Activated naive CD8-positive, alpha-beta T cell treated with anti-CD3 and anti-CD28 coated beads, Interleukin-2, amount 10 ng/mL, durations not matched to agents 7 days and 5 days (primary cell): Measurements from ENCODE around the gene GALNT17. TPM values are rescaled to one million over a fixed set of nuclear protein-coding genes. Genes with fewer than 3 reads are reported as not detected.

Source experiments
- ATAC-seq: fragments of 150-1000 bp; cut with Tn5 transposase; one replicate; pipeline ENCODE4 v1.10.0; 2021; ENCODE audit warnings: low read depth, moderate library complexity
- POLR2A ChIA-PET: fragments of 350-600 bp; sonication (Branson Sonifier 250); formaldehyde crosslinking; loops from one replicate; lab custom pipeline; 2021; ENCODE audit warnings: antibody characterized with exemption; lab: Charles Lee
- DNase-seq: peaks from one replicate; pipeline ENCODE4 v3.0.0; 2021
- H3K27ac Mint-ChIP-seq: one replicate; pipeline ENCODE4 v1.8.0; 2022; ENCODE audit warnings: mild to moderate bottlenecking, mixed read lengths
- H3K27me3 Mint-ChIP-seq: one replicate; pipeline ENCODE4 v1.8.0; 2022; ENCODE audit warnings: mild to moderate bottlenecking, moderate library complexity, mixed read lengths
- H3K36me3 Mint-ChIP-seq: one replicate; pipeline ENCODE4 v1.8.0; 2021; ENCODE audit warnings: mild to moderate bottlenecking, mixed read lengths
- H3K4me1 Mint-ChIP-seq: one replicate; pipeline ENCODE4 v1.8.0; 2021; ENCODE audit warnings: mixed read lengths
- H3K4me3 Mint-ChIP-seq: one replicate; pipeline ENCODE4 v1.8.0; 2022; ENCODE audit warnings: mild to moderate bottlenecking, moderate library complexity, mixed read lengths
- H3K9me3 Mint-ChIP-seq: one replicate; pipeline ENCODE4 v1.8.0; 2021; ENCODE audit warnings: mixed read lengths
- total RNA-seq, 2 experiments: library from RNA; stranded (reverse); gene quantifications; one replicate each; pipeline ENCODE4 v1.2.3, GENCODE V29; 2021

GALNT17 gene
- total RNA-seq, 2 experiments from 2014 or later, result not detected

- Mint-ChIP-seq H3K27me3 (no peaks in the 10 kb centered on the region), H3K36me3 (no peaks in the 10 kb centered on the region), H3K4me3 (no peak overlapping the region), H3K4me1 (no peaks in the 10 kb centered on the region), H3K27ac (no peak overlapping the region), H3K9me3 (peaks cover 5% of the 10 kb centered on the region)
- DNase-seq, result no peak
- POLR2A ChIA-PET, result no interaction called here
- ATAC-seq, result no peak
Measured at GRCh38 chr7:71389976-71390375, 258.0 kb downstream of the GALNT17 start.

- no peak for DNase-seq
- POLR2A ChIA-PET, result no interaction called here
Measured at GRCh38 chr7:71393661-71394060, 261.7 kb downstream of the GALNT17 start.

DNA sequence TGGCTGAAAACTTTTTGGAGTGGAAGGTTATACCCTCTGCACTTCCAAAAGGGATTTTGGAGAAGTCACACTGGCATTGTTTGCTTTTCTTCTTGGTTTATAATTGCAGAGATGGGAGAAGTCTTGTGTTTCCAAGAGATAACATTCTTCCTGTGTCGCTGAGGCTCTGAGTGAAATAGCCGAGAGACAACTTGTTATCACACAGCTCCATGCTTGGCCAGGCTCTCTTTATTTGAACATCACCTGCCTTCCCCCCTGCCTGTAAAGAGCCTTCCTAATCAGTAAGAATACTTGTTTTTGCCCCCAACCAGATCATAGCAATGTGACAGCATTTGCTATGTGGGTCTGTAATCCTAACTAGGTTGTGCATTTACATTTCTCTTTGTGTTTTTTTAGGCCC lies 270.7 kb downstream of the GALNT17 start:
- DNase-seq, result no peak
- Mint-ChIP-seq H3K27ac (no peak overlapping the region), H3K4me3 (no peak overlapping the region), H3K27me3 (no peaks in the 10 kb centered on the region), H3K4me1 (no peaks in the 10 kb centered on the region), H3K36me3 (no peaks in the 10 kb centered on the region), H3K9me3 (peaks cover 19% of the 10 kb centered on the region)
- ATAC-seq, result no peak
- POLR2A ChIA-PET, result no interaction called here

More at GRCh38 chr7:71393661-71394060, 261.7 kb downstream of the GALNT17 start:
- H3K4me1 Mint-ChIP-seq, result no peaks in the 10 kb centered on the region
- no peaks in the 10 kb centered on the region for H3K36me3 Mint-ChIP-seq
- peaks cover 13% of the 10 kb centered on the region for H3K9me3 Mint-ChIP-seq
- no peak overlapping the region for H3K4me3 Mint-ChIP-seq
- H3K27me3 Mint-ChIP-seq, result no peaks in the 10 kb centered on the region
- ATAC-seq, result no peak
- no peak overlapping the region for H3K27ac Mint-ChIP-seq

- no peak overlapping the region for H3K27ac Mint-ChIP-seq
- H3K4me3 Mint-ChIP-seq, result no peak overlapping the region
- H3K27me3 Mint-ChIP-seq, result no peaks in the 10 kb centered on the region
- DNase-seq (no peak), ATAC-seq (no peak)
- no peaks in the 10 kb centered on the region for H3K36me3 Mint-ChIP-seq
- peaks cover 18% of the 10 kb centered on the region for H3K9me3 Mint-ChIP-seq
- POLR2A ChIA-PET, result no interaction called here
- H3K4me1 Mint-ChIP-seq, result no peaks in the 10 kb centered on the region
Measured at GRCh38 chr7:71403202-71403946, 271.4 kb downstream of the GALNT17 start.

DNA sequence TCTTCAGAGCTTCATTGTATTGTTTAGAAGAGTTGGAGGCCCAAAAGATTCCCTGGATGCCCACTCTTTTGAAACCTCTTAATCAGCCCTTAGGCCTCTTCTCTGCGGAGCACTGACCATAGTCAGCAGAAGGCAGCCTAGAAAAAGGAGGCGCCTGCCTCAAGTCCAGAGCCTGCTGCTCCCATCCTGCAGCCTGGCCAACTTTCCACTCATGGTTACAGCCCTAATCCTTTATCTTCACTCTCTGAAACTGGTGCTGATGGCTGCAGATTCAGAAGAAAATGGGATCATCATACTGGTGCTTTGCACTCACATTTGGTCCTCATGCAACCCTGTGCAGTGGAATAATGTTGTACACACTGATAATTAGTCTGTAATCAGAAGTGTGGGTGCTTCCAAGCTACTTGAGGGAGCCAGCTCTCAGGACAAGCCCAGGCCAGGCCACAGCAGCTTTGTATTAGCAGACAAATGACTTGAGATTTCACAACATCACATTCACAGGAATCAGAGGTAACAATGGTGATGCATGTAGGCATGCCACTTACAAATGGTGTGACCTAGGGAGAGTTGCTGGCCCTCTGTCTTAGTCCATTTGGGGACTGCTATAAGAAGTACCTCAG lies 272.9 kb downstream of the GALNT17 start:
- Mint-ChIP-seq H3K4me1 (no peaks in the 10 kb centered on the region), H3K27ac (no peak overlapping the region), H3K27me3 (no peaks in the 10 kb centered on the region), H3K4me3 (no peak overlapping the region), H3K36me3 (no peaks in the 10 kb centered on the region), H3K9me3 (peaks cover 20% of the 10 kb centered on the region)
- ATAC-seq (no peak), DNase-seq (no peak)
- POLR2A ChIA-PET, result no interaction called here

DNA sequence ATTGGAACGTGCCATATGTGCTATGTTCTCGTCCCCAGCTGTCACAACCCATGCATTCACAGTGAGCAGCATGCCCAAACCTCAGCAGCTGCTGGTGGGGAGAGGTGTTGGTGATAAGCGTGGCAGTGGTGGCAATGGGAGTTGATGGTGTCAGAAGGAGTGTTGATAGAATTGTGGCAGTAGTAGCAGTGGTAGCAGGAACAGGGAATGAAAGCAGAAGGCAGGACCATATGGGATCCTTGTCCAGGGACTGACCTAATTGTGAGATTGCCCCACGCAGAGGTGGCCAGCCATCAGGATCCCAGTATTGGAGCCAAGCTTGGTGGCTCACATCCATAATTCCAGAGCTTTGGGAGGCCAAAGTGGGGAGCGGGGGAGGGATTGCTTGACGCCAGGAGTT lies 276.3 kb downstream of the GALNT17 start:
- ATAC-seq (no peak), DNase-seq (no peak)
- Mint-ChIP-seq H3K4me1 (no peaks in the 10 kb centered on the region), H3K4me3 (no peak overlapping the region), H3K9me3 (peaks cover 24% of the 10 kb centered on the region), H3K27me3 (no peaks in the 10 kb centered on the region), H3K36me3 (no peaks in the 10 kb centered on the region), H3K27ac (no peak overlapping the region)
- POLR2A ChIA-PET, result no interaction called here

- Mint-ChIP-seq H3K4me1 (no peaks in the 10 kb centered on the region), H3K36me3 (no peaks in the 10 kb centered on the region), H3K9me3 (peaks cover 22% of the 10 kb centered on the region), H3K27ac (no peak overlapping the region), H3K27me3 (no peaks in the 10 kb centered on the region), H3K4me3 (no peak overlapping the region)
- POLR2A ChIA-PET, result no interaction called here
- DNase-seq (no peak), ATAC-seq (no peak)
Measured at GRCh38 chr7:71409550-71410157, 277.7 kb downstream of the GALNT17 start.

GRCh38 chr7:71411475-71411874 lies 279.5 kb downstream of the GALNT17 start:
- DNase-seq, result no peak
- ATAC-seq, result no peak
- H3K4me1 Mint-ChIP-seq, result no peaks in the 10 kb centered on the region
- POLR2A ChIA-PET, result no interaction called here
- H3K9me3 Mint-ChIP-seq, result peaks cover 22% of the 10 kb centered on the region
- no peaks in the 10 kb centered on the region for H3K36me3 Mint-ChIP-seq
- H3K27ac Mint-ChIP-seq, result no peak overlapping the region
- H3K4me3 Mint-ChIP-seq, result no peak overlapping the region
- H3K27me3 Mint-ChIP-seq, result no peaks in the 10 kb centered on the region

- Mint-ChIP-seq H3K4me3 (no peak overlapping the region), H3K36me3 (no peaks in the 10 kb centered on the region), H3K9me3 (peaks cover 24% of the 10 kb centered on the region), H3K27me3 (no peaks in the 10 kb centered on the region), H3K4me1 (no peaks in the 10 kb centered on the region), H3K27ac (no peak overlapping the region)
- DNase-seq, result no peak
- no peak for ATAC-seq
- POLR2A ChIA-PET, result no interaction called here
Measured at GRCh38 chr7:71414490-71414889, 282.5 kb downstream of the GALNT17 start.

DNA sequence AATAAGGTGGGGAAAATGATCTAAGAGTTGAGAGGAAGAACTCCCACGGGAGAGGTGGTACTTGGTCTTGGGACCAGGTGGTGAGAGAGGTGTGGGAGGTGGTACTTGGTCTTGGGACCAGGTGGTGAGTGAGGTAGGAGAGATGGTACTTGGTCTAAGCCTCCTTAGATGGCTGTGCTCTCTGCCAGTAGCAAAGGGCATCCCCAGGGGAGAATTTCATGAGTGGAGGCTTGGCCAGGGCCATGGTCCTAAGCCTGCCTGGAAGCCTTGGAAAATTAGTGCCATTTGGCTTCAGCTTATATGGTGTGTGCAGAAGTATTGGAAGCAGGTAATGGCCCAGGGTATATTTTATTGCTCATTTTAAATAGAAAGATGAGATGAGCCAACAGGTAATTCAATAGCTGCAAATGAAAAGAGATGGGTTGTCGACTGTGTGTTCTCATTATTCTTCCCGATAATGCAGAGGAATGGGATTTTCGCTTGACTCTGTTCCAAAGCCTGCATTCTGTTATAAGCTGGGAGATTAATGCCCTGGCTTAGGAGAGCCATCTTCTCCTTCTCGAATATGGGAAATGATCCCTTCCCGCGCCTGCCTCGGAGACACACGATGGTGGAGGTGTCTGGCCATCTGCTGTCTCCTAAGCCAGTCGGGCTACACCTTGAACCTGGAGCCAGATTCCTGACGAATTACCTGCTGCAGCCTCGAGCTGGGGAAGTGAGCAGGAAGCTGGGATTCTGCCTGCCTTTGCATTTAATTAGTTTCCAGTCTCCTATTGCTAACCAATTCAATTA lies 287.8 kb downstream of the GALNT17 start:
- H3K4me1 Mint-ChIP-seq, result no peaks in the 10 kb centered on the region
- no peak overlapping the region for H3K4me3 Mint-ChIP-seq
- peaks cover 14% of the 10 kb centered on the region for H3K9me3 Mint-ChIP-seq
- H3K27ac Mint-ChIP-seq, result no peak overlapping the region
- ATAC-seq (no peak), DNase-seq (no peak)
- no peaks in the 10 kb centered on the region for H3K36me3 Mint-ChIP-seq
- H3K27me3 Mint-ChIP-seq, result no peaks in the 10 kb centered on the region
- POLR2A ChIA-PET, result no interaction called here

DNA sequence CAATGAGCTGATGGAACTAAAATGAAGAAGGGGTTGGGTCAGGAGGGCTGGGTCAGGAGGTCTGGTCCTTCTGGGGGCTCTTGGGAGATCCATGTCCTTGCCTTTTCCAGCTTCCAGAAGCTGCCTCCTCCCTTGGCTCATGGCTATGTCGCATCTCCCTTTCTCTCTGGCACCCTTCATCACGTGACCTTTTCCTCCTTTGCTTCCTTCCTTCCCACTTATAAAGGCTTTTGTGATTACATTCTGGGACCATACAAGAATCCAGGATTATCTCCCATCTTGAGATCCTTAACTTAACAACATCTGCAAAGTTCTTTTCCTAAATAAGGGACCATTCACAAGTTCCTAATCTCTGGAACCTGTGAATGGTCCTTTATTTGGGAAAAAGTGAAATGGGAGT lies 290.2 kb downstream of the GALNT17 start:
- H3K4me1 Mint-ChIP-seq, result no peaks in the 10 kb centered on the region
- no peak overlapping the region for H3K4me3 Mint-ChIP-seq
- no peaks in the 10 kb centered on the region for H3K27me3 Mint-ChIP-seq
- POLR2A ChIA-PET, result no interaction called here
- DNase-seq (no peak), ATAC-seq (no peak)
- H3K36me3 Mint-ChIP-seq, result no peaks in the 10 kb centered on the region
- H3K9me3 Mint-ChIP-seq, result peaks cover 12% of the 10 kb centered on the region
- no peak overlapping the region for H3K27ac Mint-ChIP-seq

DNA sequence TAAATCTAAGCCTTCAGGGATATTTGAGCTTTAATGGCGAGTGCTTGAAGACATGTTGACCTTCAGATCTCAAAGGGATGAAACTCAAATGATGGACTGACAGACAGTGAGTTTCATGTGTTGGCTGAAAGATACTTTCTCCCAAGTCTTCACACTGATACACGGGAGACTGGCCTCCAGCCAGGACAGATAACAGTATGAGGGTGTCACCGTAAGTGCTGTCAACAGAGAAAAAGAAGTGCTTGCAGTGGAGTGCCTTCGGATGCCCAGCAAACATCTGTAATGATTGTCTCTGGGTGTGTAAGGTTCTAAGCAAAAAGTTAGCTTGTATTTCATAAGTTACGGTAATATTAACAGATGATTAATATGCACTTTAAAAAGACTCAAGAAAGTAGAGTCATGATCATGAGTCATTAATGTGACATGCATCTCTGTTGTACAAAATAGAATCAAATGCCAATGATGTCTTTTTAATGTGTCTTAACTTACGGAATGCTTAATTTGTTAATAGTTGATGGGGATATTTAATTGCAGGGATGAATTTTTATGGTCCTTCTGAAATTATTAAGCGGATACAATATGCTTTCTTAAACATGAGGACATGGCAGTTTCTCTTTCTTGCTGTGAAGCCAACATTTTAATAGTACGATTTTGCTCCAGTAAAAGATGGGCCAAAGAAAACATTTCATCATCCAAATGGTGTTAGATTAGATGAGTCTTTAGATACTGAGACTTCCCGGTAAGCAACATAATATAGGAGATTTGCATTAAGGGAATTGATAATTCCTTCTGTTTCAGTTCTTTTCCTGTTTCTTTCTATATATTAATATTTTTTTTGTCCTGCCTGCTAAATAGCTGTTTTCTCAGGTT lies 292.5 kb downstream of the GALNT17 start:
- Mint-ChIP-seq H3K36me3 (no peaks in the 10 kb centered on the region), H3K27me3 (no peaks in the 10 kb centered on the region), H3K4me3 (no peak overlapping the region), H3K9me3 (peaks cover 7% of the 10 kb centered on the region), H3K27ac (no peak overlapping the region), H3K4me1 (no peaks in the 10 kb centered on the region)
- DNase-seq (no peak), ATAC-seq (no peak)
- POLR2A ChIA-PET, result no interaction called here

GRCh38 chr7:71429083-71429482 lies 297.1 kb downstream of the GALNT17 start:
- H3K27ac Mint-ChIP-seq, result no peak overlapping the region
- H3K4me1 Mint-ChIP-seq, result no peaks in the 10 kb centered on the region

More at GRCh38 chr7:71429083-71429482, 297.1 kb downstream of the GALNT17 start:
- no peak for ATAC-seq
- no peak for DNase-seq
- Mint-ChIP-seq H3K4me3 (no peak overlapping the region), H3K27me3 (no peaks in the 10 kb centered on the region), H3K9me3 (peaks cover 5% of the 10 kb centered on the region), H3K36me3 (no peaks in the 10 kb centered on the region)
- POLR2A ChIA-PET, result no interaction called here
